IPS-18c (cell line): ENCODE measurements around the gene VWF.

Source experiments
- H3K4me3 ChIP-seq: 2 replicates; pipeline ENCODE4 v1.7.0; 2013; ENCODE audit warnings: low read depth, mild to moderate bottlenecking, low read length, moderate library complexity; ENCODE audit not compliant: insufficient read depth
- H3K9me3 ChIP-seq: one replicate; pipeline ENCODE4 v1.6.1; 2013; ENCODE audit warnings: mild to moderate bottlenecking, low read length, moderate library complexity; ENCODE audit not compliant: control insufficient read depth, insufficient read depth

VWF gene

DNA sequence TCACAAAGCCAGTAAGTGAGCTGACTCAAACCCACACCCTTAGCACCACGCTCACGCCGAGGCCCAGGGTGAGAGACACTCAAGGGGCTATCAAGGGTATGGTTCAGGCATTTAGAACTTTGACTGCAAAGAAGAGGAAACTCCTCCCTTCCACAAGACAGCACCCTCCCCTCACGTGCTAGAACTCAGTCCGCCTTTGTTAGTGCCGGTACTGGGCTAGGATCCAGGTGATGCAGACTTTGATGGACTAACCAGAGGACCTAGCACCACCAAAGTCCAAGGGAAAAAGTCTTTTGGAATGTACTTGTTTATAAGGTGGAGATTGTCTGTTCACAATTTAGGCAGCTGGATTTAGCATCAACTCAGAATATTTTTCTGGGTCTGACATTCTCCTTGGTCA is 33.7 kb downstream of the VWF start:
- Histone ChIP-seq H3K9me3 (peaks cover 2% of the 10 kb centered on the region), H3K4me3 (no peak overlapping the region)

DNA sequence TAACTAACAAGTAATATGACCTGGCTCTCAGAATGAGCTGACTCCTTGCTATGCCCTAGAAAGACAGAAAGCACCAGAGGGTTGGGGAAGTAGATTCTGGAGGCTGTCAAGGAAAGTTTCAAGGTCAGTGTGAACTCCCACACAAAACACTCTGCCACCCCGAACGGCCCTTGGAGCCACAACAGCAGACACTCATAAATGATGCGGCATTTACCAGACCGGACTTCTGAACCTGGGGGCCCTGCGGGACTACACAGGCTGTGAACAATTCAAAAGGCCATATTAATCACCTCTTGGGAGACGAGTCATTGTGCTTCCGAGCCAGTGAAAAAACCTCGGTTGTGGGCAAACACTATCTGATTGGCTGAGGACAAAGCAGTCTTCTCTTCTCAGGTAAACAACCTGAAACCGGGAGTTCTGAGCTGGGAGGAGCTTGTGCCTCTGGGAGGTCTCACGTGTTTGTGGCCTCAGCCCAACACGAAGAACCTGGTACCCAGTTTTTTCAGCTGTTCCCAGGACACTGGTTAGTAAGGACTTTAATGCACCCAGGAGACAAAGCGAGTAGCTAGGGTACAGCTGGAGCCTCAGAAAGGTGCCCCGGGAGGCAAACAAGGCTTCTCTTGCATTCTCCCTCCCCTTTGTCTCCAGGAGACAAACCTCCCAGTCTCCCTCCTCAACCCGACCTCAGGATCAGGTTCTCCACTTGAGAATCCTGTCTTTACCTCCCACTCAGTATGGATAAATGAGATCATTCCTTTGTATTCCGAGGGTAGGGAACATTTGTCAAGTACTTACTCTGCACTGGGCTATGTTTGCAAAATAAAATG is 35.3 kb downstream of the VWF start:
- H3K4me3 ChIP-seq: no peak overlapping the region
- peaks cover 2% of the 10 kb centered on the region for H3K9me3 ChIP-seq

DNA sequence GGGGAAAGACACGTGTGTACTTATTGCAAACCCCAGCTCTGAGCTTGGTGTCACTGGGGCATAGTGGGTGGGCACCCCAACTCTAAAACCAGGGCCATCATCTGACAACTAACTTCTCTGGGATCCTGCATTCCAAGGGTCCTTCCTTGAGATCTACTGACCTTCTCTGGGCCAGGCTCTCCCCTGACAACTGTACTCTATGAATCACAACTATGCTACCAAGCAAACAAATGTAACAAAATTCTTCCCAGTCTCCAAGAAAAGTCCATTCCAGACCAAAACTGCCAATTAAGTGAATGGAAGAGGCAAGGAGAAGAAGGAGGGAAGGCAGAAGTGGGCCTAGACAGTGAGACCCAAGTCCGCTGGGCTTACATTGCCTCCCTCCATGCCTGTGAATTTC is 38.2 kb downstream of the VWF start:
- no peak overlapping the region for H3K4me3 ChIP-seq
- H3K9me3 ChIP-seq: no peaks in the 10 kb centered on the region

DNA sequence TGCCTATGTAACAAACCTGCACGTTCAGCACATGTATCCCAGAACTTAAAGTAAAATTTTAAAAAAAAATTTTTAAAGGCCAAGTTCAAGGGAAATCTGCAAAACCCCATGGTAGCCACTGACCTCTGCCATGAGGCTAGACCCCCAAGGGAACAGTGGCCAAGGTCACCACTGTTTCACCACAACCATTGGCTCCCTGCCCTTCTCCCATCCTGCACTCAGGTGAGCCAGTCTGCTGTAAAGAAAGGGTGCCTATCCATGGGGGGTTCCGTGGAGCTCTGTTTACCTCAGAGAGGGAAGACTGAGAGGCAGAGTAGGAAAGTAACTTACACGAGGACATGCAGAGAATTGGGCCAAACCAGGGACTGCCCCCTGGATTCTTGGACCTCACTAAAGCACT is 38.6 kb downstream of the VWF start:
- no peak overlapping the region for H3K4me3 ChIP-seq
- H3K9me3 ChIP-seq: no peaks in the 10 kb centered on the region

DNA sequence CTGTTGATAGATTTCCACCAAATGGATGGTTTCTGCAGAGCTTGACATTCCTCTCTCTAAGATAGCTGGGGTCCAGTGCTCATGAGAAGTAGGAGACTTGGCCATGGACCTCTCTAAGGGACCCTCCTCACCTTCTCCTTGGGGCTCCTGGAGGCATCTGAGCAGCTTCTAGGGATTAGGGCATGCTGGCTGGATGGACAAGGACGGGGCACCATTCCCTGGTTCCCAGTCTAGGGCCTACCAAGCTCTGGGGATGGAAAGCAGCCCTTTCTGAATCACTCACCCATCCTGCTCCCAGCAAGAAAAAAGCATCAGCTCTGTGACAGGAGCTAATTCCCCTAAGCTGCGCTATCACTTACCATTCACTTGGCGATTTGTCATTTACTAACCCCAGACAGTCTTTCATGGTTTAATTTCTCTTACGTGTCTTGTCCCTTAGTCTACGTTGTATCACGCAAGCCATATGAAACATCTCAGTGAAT is 39.5 kb downstream of the VWF start:
- Histone ChIP-seq H3K9me3 (no peaks in the 10 kb centered on the region), H3K4me3 (no peak overlapping the region; the same call in 1 of the 2 replicates)

DNA sequence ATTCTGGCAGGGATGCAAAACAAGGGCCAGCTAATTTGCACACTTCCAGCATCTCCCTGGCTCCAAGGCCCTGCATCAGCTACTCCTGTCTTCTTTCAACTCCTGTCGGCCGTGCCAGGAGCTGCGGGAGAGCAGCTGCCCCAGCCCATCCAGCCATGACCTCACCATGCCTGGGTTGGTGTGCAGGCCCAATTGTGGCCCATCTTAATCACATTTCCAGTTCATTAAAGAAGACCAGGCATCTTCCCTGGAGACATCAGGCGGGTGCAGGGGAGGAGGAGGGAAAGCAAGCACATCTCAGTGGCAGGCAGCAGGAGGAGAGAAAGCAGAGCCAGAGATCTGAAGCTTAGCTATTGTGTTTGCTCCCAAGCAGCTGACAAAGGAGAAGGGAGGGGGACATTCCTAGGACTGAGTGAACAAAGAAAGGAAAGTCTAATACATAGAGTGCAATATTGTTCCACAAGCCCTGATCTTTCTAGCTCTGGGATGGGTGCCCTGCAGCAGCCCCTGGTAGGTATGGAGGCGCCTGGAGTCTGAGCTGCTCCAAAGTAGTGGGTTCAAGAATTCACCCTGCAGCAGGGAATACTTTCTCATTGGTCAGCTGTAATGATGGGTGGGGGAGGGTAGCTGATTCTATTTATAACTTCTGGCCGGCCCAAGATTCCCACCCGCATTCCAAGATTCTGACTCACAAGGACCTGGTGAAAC is 40.1 kb downstream of the VWF start:
- Histone ChIP-seq H3K9me3 (no peaks in the 10 kb centered on the region), H3K4me3 (no peak overlapping the region)

DNA sequence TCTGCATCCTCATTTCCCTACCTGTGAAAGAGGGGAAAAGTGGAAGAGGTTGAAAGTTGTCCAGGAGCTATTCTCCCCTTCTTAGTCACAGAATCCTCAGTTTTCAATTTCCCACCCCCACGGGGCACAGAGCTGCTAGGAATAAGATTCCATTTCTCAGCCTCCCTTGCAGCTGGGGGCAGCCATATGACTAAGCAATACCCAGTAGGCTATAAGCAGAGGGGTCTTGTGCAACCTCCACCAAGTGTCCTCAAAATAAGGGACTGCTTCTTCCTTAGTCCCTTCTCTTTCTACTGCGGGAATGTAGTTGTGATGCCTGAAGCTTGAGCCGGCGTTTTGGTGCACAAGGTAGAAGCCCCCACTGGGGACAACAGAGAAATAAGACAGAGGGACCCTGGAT is 40.9 kb downstream of the VWF start:
- H3K4me3 ChIP-seq: no peak overlapping the region

DNA sequence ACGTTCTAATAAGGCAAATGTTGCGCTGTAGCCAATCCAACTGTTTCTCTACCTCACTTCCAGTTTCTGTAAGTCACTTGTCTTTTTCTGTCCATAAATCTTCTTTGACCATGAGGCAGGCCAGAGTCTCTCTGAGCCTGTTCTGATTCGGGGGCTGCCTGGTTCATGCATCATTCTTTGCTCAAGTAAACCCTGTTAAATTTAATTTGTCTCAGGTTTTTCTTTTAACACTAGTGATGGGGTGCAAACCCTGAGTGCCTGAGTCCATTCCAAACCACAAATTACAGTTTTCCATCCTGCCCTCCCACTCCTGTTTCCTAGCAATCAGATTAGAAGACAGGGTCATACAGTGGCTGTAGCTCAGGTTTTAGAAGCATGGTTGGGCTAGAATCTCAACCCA is 41.9 kb downstream of the VWF start:
- Histone ChIP-seq H3K9me3 (no peaks in the 10 kb centered on the region), H3K4me3 (no peak overlapping the region)

More for the DNA sequence above, 40.9 kb downstream of the VWF start:
- H3K9me3 ChIP-seq: no peaks in the 10 kb centered on the region

DNA sequence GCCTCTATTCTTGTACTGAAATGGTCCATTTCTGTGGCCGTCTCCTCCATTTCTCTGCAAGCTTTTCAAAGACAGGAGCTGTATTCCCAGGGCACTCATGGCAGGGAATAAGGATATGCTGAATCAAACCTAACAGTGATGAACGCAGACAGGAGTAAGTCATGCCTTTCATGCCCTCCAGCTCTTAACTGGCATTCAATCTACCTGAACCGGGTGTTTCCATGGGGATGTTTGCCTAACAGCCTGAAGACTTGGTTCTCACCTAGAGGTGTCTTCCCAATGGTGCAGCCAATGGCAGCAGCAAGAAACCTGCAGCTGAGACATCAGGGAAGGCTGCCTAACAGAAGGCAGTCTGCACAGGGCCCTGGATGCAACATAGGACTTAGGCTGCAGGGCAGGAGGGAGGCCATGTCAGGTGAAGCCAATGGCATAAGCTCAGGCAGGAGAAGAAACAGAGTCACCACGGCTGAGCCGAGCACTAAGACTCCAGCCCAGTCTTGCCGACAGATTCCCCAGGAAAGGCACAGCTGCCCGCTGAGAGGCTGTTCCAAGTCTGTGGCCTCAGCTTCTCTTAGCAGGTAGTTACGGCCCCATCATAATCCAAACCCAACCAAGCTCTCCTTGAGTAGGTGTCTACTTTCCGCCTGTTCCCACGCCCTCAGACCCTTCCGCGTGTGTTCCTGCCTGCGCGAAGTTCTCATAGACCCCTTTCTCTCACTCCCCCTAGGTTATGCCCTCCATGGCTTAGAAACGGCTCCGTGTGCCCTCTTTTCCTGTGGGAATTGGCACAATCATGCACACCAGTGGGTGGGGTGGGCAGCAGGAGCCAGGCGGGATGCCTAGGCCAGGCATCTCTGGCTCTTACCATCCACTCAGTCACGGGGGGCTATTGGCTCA is 44.1 kb downstream of the VWF start:
- H3K9me3 ChIP-seq: no peaks in the 10 kb centered on the region
- no peak overlapping the region for H3K4me3 ChIP-seq

DNA sequence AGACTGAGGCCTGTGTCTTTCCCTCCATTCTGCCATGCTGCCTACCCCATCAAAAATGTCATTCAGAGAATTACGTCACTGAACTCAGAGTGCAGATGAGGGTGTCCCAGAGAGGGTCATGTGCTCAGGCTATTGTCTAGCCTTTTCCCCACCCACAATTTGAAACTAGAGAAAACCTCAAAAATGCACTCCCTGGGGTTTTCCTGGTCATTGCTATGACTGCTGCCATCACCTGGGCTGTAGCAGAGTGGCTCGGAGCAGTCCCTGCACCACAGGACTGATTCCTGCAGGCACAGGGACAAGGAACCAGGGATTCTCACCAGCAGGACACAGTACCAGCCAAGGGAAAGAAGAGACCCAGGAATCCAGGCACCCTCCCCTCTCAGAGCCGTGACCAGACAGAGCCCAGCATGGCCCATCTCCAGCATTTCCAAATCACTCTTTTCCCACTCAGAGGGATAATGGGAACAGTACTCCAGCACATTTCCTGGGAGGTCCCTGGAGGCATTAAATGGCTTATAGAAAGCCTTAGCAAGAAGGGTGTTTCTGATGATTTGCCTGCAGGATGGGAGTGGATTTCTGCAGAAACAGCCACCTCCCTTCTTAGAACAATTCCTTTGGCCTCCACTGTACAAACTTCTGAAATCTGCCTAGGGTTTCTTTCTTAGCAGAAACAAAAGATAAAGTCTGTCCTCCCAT is 45.9 kb downstream of the VWF start:
- H3K9me3 ChIP-seq: no peaks in the 10 kb centered on the region
- H3K4me3 ChIP-seq: no peak overlapping the region

DNA sequence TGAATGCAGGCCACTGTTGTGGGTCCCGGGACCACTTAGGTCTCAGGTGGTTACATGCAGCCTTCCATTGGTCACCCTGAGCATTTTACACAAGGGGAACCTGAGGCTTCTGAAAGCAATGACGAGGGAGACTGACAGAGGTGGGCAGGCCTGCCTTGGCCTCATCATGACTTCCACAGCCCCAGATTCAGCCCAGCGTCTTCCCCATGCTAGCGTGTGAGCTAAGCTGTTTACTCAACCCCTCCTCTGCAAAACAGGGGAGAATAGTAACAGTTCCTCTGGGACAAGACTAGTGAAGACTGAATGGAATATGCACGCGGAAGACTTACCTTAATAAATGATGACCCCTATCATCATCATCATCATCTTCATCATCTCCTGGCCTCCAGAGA is 46.8 kb downstream of the VWF start:
- Histone ChIP-seq H3K4me3 (no peak overlapping the region), H3K9me3 (no peaks in the 10 kb centered on the region)

DNA sequence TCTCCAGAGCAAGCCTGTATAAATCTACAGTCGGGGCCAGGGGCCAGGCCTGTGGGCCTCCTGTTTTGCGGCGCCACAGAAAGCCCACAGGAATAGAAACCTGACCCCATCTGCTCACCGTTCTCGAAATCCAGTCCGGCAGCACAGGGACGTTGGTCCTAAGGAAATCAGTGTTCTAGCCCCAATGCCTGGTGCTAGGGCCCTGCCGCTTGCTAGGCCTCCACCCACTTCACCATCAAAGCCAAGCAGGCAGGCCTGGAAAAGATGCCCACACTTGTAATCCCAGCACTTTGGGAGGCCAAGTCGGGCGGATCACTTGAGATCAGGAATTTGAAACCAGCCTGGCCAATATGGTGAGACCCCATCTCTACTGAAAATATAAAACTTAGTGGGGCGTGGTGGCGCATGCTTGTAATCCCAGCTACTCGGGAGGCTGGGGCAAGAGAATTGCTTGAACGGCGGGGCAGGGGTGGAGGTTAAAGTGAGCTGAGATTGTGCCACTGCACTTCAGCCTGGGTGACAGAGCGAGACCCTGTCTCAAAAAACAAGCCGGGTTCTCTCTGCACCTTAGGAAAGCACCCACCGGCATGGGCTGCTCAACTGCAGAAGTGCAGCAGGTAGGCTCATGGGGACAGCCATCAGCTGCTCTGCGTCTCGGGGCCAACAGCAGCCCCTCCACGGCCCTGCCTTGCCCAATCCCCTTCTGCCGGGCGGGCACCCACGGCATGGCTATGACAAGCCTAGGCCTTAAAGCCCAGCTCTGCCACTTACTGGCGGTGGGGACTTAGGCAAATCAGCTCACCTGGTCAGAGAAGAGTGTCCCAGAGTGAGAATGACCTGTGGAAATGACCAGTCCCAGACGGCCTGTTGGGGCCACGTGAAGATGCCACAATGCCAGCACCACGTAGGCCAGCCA is 47.4 kb downstream of the VWF start:
- Histone ChIP-seq H3K4me3 (no peak overlapping the region), H3K9me3 (no peaks in the 10 kb centered on the region)

DNA sequence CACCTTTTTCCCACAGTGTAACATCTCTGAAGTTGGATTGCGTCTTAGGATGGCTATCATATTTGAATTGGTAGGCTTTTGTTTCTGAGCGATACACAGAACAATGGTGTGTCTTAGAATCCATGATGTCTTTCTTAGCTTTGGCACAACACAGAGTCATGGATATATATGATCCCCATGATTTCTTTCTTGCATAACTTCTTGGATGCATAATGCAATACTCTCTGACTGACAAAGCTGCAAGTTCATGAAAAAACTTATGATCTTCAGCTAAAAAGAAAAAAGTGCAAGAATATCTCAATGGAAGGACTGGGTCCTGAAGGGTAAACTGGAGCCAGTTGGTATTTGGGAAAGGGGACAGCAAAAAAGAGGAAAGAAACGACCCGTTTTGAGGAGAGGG is 48.1 kb downstream of the VWF start:
- Histone ChIP-seq H3K4me3 (no peak overlapping the region), H3K9me3 (no peaks in the 10 kb centered on the region)

DNA sequence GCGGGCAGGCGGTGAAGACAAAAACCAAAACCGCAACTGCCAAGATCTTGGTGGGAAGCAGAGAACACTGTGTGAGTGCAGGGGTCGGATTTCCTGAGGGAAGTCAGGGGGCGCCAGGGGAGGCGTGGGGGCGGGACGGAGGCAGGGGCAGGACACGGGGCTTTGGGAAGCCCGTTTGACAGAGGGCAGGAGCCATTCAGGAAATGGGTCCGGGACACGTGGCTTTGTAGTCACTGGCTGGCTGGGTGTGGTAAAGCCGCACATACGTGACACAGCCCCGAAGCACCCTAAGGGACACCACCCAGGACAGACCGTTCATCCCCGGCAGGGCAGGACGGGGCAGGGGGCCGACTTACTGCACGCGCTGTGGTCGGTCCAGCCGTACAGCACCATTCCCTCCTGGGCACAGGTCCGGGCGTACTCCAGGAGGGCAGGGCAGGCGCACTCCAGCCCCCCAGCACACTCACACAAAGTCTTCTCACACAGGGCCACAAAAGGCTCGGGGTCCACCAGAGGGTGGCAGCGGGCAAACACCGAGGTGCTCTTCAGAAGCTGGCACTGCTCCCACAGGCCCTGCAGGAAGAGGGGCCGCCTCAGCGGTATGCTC is 49.4 kb downstream of the VWF start:
- Histone ChIP-seq H3K9me3 (no peaks in the 10 kb centered on the region), H3K4me3 (no peak overlapping the region)

DNA sequence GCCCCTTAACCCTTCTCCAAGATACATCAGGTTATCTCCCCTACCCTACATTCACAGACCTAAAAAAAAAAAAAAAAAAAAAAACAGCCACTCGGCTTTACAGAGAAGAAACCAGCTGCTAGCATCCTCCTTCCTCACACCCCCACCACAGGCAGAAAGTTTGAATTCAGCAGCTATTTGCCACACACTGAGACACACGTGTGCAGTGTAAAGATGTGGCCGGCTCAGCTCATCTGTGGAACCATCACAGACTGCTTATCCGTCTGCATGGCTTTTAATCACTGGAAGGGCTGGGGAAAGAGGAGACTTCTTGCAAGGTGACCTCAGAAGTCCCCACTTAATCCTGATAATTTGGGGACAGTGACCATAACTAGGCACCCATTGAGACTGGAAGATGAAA is 50.0 kb downstream of the VWF start:
- Histone ChIP-seq H3K4me3 (no peak overlapping the region), H3K9me3 (no peaks in the 10 kb centered on the region)

DNA sequence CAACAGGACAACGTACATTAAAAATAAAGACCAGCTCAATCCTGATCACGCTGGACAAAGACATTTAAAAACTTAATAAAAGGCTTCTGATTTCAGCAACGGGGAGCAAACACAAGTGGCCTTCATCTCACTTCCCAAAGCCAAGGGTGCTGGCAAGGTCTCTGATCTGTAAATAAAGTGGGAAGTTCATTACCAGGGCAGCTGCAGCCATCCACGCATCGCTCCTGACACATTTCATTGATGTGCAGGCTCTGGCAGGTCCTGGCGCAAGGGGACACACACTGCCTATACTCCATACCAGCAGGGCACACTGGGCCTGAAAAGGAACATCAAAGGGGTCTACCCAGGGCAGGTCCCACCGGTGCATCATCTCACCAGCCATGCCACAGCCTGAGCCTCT is 51.0 kb downstream of the VWF start:
- Histone ChIP-seq H3K4me3 (no peak overlapping the region), H3K9me3 (no peaks in the 10 kb centered on the region)
